PFSK-1 (cell line): Measurements from ENCODE around the gene CD274. TPM values are rescaled to one million over a fixed set of nuclear protein-coding genes. Genes with fewer than 3 reads are reported as not detected.

ENCODE experiments used
- FOXP2 ChIP-seq: optimal IDR thresholded peaks from 2 replicates; pipeline ENCODE3; 2011; ENCODE audit warnings: borderline replicate concordance, control low read depth, inconsistent platforms; ENCODE audit not compliant: insufficient read depth; ENCODE audit errors: extremely low read length, extremely low read depth
- POLR2AphosphoS5 ChIP-seq: IDR thresholded peaks from 2 replicates; pipeline ENCODE4 v1.6.1; 2012; ENCODE audit warnings: low read depth, mild to moderate bottlenecking, control low read depth, low read length, moderate library complexity
- SIN3A ChIP-seq: IDR thresholded peaks from 2 replicates; pipeline ENCODE4 v1.6.1; 2012; ENCODE audit warnings: mild to moderate bottlenecking, low read length, moderate library complexity, borderline replicate concordance; ENCODE audit not compliant: insufficient read depth
- TAF1 ChIP-seq: IDR thresholded peaks from 2 replicates; pipeline ENCODE4 v1.6.1; 2012; ENCODE audit warnings: low read length, control low read depth, borderline replicate concordance; ENCODE audit not compliant: insufficient read depth
- polyA plus RNA-seq: library from polyadenylated mRNA; unstranded; fragments of >200 nt; gene quantifications from one replicate; pipeline ENCODE4 v1.2.1, GENCODE V29; 2012; ENCODE audit warnings: low read depth, missing spikeins; ENCODE audit not compliant: insufficient read length
- TF ChIP-seq, protein P1 (sequence below), 2 experiments: IDR thresholded peaks; 2 replicates each; pipeline versions ENCODE4 v1.6.1 to v1.8.0; 2011 to 2012; ENCODE audit warnings: low read depth in 2 of 2, low read length in 2 of 2, control low read depth in 1 of 2, inconsistent platforms in 1 of 2, mild to moderate bottlenecking in 1 of 2, moderate library complexity in 1 of 2; ENCODE audit not compliant: insufficient read depth in 1 of 2

The CD274 gene
- polyA plus RNA-seq: not detected

GRCh38 chr9:5450359-5451091 lies at the start of gene CD274:
TSS of gene CD274 (plus strand) at chr9:5450542. CDS start at chr9:5456114, 5,572 bp downstream.
- TF ChIP-seq TAF1: no peak
- TF ChIP-seq, protein P1, sequence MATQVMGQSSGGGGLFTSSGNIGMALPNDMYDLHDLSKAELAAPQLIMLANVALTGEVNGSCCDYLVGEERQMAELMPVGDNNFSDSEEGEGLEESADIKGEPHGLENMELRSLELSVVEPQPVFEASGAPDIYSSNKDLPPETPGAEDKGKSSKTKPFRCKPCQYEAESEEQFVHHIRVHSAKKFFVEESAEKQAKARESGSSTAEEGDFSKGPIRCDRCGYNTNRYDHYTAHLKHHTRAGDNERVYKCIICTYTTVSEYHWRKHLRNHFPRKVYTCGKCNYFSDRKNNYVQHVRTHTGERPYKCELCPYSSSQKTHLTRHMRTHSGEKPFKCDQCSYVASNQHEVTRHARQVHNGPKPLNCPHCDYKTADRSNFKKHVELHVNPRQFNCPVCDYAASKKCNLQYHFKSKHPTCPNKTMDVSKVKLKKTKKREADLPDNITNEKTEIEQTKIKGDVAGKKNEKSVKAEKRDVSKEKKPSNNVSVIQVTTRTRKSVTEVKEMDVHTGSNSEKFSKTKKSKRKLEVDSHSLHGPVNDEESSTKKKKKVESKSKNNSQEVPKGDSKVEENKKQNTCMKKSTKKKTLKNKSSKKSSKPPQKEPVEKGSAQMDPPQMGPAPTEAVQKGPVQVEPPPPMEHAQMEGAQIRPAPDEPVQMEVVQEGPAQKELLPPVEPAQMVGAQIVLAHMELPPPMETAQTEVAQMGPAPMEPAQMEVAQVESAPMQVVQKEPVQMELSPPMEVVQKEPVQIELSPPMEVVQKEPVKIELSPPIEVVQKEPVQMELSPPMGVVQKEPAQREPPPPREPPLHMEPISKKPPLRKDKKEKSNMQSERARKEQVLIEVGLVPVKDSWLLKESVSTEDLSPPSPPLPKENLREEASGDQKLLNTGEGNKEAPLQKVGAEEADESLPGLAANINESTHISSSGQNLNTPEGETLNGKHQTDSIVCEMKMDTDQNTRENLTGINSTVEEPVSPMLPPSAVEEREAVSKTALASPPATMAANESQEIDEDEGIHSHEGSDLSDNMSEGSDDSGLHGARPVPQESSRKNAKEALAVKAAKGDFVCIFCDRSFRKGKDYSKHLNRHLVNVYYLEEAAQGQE (IDR thresholded peaks at IDR 0.05; ENCODE audit: insufficient read depth in 1 of 2, low read depth in 2 of 2, low read length in 2 of 2): no peak
- TF ChIP-seq SIN3A: no peak
- TF ChIP-seq FOXP2: no peak
- no peak for TF ChIP-seq POLR2AphosphoS5

DNA sequence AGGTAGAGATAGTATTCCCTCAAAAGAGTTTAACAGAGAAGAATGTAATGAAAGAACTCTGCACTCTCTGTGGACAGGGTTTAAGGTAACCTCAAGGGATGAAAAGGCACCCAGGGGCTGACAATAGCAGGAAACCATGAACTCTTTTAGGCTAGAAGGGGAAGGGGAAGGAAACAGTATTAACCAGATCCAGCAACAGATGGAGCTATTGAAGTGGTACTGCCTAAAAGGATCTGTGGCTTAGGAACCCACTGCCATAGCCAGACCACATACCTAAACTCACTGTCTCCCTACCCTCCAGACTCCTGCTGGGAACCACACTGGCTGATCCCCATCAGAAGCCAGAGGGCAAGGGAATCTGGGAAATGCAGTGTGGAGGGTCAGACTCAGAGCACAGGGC lies 48.1 kb upstream of the CD274 start:
- TF ChIP-seq SIN3A (no peak), FOXP2 (no peak), TAF1 (no peak), POLR2AphosphoS5 (no peak)
- TF ChIP-seq, protein P1 (IDR thresholded peaks at IDR 0.05; ENCODE audit: insufficient read depth in 1 of 2, low read depth in 2 of 2, low read length in 2 of 2): no peak

DNA sequence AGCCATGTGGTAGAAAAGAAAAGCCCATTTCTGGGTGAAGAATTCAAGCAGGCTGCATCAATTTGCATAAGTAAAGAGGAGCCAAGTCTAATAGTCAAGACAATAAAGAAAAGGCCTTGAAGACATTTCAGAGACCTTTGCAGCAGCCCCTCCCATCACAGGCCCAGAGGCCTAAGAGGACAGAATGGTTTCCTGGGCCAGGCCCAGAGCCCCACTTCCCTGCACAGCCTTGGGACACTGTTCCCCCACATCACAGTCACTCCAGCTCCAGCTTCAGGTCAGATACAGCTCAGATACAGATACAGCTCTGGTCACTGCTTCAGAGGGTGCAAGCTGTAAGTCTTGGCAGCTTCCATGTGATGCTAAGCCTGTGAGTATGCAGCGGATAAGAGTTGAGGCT lies 41.7 kb upstream of the CD274 start:
- TF ChIP-seq FOXP2 (no peak), TAF1 (no peak), POLR2AphosphoS5 (no peak), SIN3A (no peak)
- TF ChIP-seq, protein P1 (IDR thresholded peaks at IDR 0.05; ENCODE audit: insufficient read depth in 1 of 2, low read depth in 2 of 2, low read length in 2 of 2): no peak

DNA sequence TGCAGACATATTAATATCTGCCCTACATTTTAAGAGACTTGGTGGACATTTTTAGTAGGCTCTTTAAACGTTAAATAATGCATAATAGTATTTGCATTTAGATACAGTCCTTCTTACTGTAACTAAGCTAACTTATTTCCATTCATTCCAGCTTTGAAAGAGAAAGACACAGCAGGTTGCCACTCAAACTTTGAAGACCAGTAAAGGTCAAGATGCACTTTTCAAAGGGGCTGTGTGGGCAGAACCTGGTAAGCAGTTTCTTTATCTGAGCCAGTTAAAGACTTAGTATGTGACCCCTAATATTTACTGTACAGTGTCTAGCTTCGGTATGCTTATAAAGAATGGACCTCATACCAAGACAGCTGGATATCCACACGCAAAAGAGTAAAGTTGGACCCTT lies 33.4 kb upstream of the CD274 start:
- TF ChIP-seq, protein P1 (IDR thresholded peaks at IDR 0.05; ENCODE audit: insufficient read depth in 1 of 2, low read depth in 2 of 2, low read length in 2 of 2): no peak
- TF ChIP-seq POLR2AphosphoS5: no peak
- no peak for TF ChIP-seq TAF1
- TF ChIP-seq FOXP2: no peak
- TF ChIP-seq SIN3A: no peak

- no peak for TF ChIP-seq TAF1
- TF ChIP-seq SIN3A: no peak
Measured at GRCh38 chr9:5418481-5418880, 31.9 kb upstream of the CD274 start.
